GM18907 (cell line): ENCODE measurements around the gene SIRT6.
"Not testable (repeated sequence)": the region's sequence is repeated elsewhere in the genome, so short reads cannot be mapped to it uniquely, and the experiment has no call there.

Source experiments
- ATAC-seq: cut with Tn5 transposase; IDR thresholded peaks from one replicate; pipeline ENCODE4 v1.9.1; 2021; ENCODE audit warnings: mild to moderate bottlenecking, moderate library complexity; ENCODE audit not compliant: unreplicated experiment

SIRT6 gene

DNA sequence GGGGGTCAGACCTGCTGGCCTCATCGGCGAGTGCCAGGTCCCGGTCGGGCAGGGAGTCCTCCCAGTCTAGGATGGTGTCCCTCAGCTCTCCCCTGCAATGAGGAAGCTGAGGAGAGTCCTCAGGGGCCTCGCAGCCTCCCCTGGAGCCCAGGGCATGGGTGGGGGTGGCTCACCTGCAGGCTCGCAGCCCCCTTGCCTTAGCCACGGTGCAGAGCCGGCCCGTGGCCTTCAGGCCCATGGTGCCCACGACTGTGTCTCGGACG, 6.8 kb downstream of the SIRT6 start:
- ATAC-seq: no peak

DNA sequence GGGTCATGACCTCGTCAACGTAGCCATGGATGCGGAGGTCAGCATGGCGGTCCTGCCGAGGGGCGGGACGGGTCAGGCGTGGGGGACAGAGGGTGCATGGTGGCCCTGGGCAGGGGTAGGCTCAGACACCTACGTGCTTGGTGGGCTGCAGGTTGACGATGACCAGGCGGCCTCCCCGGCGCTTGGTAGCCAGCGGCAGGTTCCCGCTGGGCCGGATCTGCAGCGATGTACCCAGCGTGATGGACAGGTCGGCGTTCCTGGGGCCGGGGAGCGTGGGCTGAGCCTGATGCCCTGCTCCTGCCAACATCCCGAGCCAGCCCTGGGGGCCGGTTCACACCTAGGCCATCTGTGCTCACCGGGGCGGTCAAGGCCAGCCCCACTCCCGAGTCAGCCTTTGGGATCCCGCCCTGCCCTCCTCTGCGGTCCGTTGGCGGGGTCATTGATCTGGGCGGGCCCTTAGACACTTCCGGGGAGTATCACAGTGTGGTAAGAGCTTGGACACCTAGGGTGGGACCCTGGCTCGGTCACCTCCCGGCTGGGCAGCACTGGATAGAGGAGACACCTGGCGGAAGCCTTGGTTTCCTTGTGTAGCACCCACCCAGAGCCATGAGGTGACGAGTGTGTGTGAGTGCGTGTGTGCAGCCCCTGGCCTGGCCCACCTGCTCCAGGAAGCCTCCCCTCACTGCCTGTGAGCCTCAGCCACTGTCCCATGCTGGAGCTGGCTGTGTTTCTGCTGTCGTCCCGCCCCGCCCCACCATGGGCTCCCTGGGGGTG, 7.3 kb downstream of the SIRT6 start:
- no peak for ATAC-seq

DNA sequence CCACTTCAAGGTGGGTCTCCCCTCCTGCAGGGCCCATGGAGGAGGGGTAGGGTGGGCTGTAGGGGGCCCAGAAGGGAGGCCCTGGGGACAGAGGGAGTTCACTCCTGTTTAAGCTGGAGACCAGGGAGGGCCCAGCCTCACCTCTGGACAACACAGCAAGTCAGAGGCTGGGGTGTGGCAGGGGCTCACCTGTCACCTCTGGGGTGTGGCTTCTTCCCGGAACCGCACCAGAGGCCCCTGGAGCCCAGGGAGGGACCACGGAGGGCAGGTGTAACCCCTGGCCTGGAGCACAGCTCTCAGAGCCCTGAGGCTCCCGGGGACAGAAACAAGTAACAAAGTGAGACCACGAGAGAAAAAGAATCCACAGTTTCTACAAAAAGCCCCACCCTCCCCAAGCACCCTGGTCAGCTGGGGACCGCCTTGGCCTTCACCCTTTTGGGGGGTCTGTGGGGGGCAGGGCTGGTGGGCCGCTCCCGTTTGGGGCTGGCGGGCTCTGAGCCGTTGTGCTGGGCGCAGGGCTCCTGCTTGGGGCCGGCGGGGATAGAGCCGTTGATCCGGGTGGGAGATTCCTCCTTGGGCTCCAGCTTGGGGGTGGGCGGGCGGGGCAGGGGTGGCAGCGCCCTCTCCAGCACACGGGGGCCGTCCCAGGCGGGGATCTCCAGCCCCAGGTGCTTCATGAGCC, 8.0 kb downstream of the SIRT6 start:
- ATAC-seq: no peak

DNA sequence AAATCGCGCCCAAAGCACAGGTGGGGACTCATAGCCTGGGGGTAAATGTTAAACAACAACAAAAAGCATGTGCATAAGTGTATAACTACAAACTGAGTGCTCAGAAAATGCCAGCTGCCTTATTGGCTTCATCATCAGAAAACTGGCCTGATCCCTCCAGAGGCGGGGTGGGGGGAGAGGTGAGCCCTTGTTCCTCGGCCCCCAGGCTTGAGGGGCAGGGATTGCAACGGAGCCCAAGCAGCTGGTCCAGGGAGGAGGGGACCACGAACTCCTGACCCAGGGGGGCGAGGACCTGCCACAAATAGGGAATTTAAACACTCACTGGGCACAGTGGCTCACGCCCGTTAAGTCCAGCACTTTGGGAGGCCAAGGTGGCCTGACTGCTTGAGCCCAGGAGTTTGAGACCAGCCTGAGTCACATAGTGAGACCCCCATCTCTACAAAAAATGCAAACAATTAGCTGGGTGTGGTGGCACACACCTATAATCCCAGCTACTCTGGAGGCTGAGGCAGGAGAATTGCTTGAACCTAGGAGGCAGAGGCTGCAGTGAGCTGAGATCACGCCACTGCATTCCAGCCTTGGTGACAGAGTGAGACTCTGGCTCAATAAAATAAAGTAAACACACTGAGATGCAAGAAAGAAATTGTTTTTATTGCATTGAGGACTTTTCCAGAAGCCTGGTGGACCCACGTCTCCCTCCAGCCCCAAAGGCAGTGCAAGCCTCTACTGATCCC, 8.7 kb downstream of the SIRT6 start:
- no peak for ATAC-seq

DNA sequence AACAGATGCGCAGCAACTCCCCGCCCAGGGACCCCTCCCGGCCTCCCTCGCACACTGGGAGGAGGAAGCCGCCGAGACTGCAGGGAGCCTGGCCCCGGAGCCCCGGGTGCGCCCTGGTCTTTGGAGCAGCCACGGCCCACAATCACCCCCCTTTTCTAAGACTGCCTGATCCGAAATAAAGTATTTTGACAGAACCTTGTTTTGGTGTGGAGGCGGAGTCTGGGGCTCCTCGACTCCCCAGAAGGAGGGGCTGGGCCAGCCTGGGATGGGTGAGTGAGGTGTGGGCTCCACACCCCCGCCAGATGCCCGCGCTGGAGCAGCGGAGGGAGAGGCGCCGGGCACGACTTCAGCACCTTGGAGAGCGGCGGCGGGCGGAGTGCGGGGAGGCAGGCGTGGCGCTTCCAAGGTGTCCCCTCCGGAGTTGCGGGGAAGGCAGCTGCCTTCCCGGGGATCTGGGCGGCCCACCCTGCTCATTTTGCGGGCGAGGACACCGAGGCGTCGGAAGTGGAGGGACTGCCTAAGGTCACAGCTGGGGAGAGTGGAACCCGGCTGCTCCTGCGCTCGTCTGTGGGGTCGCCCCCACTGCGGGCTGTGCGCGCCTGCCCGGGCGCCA, 9.4 kb downstream of the SIRT6 start:
- no peak for ATAC-seq

DNA sequence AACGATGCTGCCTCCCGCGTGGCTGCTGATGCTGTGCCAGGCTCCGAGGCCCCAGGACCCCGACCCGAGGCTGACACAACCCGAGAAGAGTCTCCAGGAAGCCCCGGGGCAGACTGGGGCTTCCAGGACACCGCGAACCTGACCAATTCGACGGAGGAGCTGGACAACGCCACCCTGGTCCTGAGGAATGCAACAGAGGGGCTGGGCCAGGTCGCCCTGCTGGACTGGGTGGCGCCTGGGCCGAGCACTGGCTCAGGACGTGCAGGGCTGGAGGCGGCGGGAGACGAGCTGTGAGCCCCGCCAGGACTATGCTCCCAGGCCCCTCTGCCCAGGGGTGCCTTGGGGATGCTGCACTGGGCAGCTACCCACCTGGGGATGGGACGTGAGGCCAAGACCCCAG, 10.7 kb downstream of the SIRT6 start:
- no peak for ATAC-seq

DNA sequence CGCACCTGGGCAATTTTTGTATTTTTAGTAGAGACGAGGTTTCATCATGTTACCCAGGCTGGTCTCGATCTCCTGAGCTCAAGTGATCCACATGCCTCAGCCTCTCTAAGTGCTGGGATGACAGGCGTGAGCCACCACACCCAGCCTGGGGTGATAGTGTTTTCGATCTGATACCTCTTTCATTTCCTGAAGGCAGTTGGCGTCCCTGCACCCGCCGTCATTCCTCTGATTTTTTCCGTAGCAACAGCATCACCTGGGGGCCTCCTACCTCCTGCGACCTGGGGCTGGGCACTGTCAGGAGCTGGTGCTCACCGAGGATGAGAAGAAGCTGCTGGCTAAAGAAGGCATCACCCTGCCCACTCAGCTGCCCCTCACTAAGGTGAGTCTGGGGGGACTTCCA, 18.1 kb downstream of the SIRT6 start:
- no peak for ATAC-seq

DNA sequence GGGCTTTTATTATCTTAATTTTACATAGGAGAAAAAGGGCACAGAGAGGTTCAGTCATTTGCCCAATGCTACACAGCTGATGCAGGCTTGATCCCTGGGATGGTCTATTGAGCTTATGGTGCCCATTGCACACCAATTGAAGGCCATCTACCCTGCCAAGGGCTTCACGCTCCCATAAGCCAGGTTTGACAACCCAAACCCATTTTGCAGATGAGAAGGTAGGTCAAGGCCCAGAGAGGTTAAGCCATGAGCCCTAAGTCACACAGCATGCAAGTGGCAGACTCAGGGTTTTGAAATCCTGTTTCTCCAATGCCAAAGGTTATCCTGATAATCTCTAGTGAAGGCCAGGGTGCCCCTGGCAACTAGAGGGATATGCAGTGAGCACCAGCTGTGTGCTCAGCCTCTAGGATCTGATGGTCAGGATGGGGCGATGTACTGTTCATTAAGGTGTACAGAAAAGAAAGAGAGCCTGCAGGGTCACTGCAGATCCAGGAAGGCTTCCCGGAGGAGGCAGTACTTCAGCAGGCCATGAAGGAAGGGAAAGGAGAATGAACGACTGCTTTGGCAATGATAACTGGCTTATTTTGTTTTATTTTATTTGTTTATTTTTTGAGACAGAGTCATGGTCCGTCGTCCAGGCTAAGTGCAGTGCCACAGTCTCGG, 20.8 kb downstream of the SIRT6 start:
- no peak for ATAC-seq

DNA sequence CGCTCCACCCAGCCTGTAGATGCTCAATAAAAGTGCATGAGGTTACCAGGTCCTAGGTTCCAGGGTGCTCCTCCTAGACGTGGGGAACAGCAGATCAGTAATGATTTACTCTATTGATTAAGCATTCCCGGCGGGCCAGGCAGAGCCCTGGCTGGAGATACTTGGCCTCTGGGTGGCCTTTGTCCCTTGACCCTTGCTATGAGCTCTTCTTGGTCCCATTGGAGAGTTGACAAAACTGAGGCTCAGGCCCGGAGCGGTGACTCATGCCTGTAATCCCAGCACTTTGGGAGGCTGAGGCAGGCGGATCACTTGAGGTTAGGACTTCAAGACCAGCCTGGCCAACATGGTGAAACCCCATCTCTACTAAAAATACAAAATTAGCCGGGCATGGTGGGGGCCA, 24.4 kb downstream of the SIRT6 start:
- not testable (repeated sequence) for ATAC-seq

DNA sequence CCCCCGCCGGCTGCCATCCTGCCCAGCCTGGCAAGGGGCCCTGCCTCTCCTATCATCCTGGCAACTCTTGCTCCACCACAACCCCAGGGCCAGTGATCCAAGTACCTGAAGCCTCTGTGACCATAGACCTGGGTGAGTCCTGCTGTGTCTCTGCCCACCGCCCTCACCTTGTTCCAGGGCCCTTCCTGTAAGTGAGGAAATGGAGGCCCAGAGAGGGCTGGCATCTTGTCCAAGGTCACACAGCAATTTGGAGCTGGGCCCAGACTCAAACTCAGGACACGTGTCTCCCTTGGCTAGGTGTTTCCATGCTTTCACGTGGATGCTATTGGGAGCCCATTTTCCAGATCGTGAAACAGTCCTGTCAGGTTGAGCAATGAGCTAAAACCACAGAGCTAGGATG, 25.2 kb downstream of the SIRT6 start:
- no peak for ATAC-seq

DNA sequence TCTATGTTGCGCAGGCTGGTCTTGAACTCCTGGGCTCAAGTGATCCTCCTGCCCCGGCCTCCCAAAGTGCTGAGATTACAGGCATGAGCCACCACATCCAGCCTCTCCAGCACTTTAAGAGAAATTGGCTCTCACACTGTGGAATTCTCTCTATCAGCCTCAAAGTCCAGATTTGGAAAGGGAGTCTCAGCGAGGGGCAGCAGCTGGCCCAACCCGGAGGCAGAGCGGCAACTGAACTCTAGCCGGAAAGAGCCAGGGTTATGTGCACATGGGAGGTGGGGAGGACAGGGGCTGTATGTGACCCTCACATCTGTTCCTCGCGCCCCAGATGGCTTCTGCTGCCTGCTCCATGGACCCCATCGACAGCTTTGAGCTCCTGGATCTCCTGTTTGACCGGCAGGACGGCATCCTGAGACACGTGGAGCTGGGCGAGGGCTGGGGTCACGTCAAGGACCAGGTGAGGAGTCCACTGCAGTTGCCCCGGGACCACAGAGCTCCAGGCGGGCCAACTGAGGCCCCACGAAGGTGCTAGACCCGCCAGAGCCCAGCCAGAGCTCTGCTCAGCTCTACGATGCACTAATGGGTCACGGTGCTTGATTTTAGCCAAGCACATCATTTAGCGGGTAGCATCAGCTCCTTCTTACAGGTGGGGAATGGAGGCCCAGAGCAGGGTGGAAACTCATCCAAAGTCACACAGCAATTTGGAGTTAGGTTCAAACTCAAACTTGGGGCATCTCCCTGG, 27.6 kb downstream of the SIRT6 start:
- ATAC-seq: no peak

DNA sequence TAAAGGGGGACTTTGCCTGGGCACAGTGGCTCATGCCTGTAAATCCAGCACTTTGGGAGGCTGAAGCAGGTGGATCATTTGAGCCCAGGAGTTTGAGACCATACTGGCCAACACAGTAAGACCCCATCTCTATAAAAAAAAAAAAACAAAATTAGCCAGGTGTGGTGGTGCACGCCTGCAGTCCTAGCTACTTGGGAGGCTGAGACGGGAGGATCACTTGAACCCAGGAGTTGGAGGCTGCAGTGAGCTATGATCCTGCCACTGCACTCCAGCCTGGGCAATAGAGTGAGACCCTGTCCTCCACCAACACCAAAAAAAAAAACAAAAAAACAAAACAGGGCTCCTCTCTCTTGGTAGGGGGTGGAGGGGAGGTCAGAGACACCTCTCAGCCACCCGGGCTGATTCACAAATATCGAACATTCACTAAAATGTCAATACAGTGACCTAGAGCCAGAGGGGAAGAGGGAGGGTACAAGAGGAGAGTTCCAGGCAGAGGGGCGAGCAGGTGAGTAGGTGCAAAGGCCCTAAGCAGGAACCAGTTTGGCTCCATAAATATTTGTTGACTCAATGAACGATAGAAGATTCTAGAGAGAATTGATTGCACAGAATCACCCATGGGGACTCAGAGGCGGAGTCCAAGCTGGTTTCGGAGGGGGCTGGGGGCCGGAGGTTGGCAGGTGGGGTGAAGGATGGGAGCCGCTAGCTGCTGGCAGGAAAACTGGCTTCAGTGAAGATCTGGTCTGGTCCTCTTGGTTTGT, 29.9 kb downstream of the SIRT6 start:
- ATAC-seq: no peak

DNA sequence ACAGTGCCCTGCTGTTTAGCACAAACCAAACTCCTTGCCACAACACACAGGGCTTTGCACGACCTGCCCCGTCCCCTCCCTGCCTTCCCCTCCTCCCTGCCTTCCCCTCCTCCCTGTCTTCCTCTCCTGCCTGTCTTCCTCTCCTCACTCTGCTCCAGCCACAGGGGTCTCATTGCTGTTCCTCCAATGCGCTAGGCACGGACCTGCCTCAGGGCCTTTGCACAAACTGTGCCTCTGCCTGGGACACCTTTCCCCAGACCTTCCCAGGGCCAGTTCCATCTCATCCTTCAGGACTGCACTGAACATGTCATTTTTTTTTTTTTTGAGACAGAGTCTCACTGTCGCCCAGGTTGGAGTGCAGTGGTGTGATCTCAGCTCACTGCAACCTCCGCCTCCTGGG, 30.7 kb downstream of the SIRT6 start:
- ATAC-seq: no peak

DNA sequence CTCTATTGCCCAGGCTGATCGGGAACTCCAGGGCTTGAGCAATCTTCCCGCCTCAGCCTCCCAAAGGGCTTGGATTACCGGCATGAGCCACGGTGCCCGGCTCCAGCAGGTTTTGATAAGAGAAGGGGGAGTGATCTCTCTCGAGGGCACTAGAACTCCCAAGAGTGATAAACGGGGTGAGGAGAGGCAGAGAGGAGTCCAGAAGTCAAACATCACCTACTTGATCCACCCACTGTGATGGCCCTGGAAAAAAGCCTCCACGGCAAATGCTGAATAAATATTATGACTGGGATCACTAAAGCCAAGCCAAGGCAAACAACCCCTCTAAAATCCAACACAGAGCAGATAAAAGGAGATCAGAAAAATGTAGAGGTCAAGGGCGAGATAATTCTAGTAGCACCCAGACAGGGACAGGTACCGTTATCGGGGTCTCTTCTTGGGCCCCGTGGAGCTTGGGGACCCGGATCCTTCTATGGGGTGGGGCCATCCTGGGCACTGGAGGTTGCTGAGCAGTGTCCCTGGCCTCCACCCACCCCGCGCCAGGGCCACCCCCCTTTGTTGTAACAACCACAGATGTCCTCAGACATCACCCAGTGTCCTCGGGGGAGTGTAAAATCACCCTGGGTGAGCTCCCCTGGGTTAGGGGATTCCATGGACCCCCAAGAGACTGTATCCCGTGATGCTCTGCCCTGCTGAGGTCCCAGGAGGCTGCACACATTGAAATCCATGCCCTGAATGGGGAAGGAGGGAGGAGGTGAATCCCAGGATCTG, 32.7 kb downstream of the SIRT6 start:
- no peak for ATAC-seq

DNA sequence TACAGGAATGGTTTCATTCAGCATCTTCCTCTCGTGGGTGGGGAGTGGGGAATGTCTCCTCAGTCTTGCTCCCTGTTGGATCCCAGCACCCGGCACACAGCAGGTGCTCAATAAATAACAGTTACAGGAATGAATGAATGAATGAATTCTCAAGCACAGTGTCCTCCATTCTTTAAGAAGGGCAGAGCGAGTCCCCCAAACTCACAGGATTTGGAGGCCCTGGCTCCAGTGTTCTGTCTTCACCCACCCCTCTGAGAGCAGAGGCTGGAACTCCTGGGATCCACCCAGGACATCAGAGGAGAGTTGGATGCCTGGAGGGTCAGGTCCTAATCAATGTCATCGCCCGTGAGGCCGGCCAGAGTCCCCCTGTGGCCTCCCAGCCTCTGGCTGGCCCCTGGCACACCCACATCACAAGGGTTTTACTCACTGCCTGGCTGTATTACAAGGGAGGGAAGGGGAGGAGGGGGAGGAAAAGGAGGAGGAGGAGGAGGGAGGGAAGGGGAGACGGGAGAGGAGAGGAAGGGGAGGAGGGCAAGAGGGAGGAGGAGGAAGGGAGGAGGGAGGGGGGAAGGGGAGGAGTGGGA, 37.6 kb downstream of the SIRT6 start:
- no peak for ATAC-seq

DNA sequence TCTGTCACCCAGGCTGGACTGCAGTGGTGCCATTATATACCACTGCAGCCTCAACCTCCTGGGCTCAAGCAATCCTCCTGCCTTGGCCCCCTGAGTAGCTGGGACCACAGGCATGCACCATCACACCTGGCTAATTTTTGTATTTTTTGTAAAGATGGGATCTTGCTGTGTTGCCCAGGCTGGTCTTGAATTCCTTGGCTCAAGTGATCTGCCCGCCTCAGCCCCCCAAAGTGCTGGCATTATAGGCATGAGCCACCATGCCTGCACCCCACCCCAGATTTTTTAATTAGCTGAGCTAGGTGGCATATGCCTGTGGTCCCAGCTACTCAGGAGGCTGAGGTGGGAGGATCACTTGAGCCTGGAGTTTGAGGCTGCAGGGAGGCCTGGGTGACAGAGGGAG, 39.4 kb downstream of the SIRT6 start:
- not testable (repeated sequence) for ATAC-seq

DNA sequence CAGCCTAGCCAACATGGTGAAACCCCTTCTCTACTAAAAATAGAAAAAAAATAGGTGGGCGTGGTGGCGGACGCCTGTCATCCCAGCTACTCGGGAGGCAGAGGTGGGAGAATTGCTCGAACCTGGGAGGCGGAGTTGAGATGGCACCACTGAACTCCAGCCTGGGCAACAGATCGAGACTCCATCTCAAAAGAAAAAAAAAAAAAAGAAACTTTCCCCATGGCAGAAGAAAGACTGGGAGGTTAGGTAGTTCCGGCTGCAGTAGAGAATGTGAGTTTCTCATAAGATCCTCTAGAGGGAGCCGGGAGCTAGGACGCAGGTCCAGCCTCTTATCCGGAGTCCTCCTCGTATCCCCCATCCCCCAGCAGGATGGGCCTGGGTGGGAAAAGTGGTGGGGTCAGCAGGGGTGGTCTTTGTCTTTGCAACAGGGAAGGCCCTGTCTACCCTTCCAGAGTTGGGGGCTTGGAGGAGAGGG, 42.1 kb downstream of the SIRT6 start:
- ATAC-seq: no peak

DNA sequence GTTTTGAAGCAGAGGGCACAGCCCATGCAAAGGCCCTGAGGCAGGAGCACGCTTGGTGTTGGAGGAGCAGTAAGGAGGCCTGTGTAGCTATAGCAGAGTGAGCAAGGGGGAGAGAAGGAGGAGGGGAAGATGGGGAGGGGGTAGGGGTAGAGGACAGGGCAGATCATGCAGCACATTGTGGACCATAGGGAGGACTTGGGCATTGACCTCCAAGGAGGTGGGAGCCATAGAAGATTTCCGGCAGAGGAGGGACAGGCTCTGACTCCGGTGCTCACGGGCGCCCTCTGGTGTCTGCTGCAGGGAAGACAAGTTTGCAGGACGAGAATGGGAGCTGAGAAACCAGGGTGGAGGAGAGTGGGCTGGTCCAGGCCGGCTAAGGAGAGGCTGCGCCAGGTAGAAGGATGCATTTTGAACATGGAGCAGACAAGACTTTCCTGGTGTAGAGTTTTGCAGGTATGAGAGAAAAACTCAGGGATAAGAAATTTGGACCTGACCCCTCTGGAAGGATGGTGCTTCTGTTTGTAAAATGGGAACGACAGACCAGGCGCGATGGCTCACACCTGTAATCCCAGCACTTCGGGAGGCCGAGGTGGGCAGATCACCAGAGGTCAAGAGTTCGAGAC, 42.6 kb downstream of the SIRT6 start:
- no peak for ATAC-seq
